ENCODE data around the gene NOL6. TPM values are rescaled to one million over a fixed set of nuclear protein-coding genes. Genes with fewer than 3 reads are reported as not detected.

The NOL6 gene
- total and polyA plus RNA-seq, 9 of the 15 experiments (the other 6 are each of a cell fraction or from before 2014, with no cell fraction given) = 7.7 to 58.9 (median 27.0) TPM

DNA sequence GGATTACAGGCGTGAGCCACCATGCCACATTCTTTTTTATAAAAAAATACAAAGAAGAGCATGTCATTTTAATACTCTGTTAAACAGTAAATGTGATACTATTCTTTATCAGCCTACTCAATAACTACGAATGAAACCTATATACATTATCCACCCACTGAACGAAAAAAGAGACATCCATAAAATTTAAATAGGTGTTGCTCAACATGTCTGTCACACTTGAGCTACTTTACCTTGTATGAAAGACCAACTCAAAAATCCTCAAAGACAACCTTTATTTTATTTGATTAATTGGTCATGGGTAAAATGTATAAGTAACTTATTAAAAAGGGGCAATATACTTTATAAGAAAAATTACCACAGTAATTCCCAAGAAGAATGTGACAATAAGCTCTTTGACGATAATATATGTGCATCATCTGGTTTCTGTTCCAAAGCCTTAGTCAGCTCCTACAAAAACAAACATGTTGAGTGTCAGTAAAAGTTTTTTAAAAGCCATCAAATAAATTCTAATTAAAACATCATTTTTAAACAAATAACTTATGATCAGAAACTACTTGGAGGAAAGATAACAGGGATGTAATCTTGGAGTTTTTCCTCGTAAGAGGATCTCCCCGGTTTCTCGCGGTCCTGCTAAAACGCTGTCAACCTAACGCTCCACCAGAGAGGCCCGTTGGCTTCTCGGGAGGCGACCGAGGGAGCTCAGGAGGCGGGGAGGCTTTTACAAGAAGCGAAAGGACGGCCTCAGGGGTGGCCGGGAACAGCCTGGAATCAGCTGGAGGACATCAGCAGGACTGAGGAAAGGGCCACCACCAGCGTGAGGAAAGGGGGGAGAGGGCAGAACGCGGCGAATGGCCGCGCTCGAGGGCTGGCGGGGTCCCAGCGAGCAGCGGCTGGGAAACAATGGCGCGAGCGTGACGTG, 36.8 kb upstream of the NOL6 start (continued):
- TF ChIP-seq MBD1 (CRISPR knock-in tag; IDR thresholded peaks at IDR 0.05) = no peak
- no peak for TF ChIP-seq ZNF232 (CRISPR knock-in tag; IDR thresholded peaks at IDR 0.05)
- TF ChIP-seq RBM22 (IDR thresholded peaks at IDR 0.05; ENCODE audit: low read depth, low read length, poor library complexity, severe bottlenecking) = peak; percentile 52
- TF ChIP-seq ZBTB7A (IDR thresholded peaks at IDR 0.05; ENCODE audit: borderline replicate concordance, control insufficient read depth, low read depth, low read length) = peak; percentile 80; the same call in 1 of the 2 replicates
- no peak for TF ChIP-seq SRF (CRISPR knock-in tag; IDR thresholded peaks at IDR 0.05)
- no peak for TF ChIP-seq NCOA6 (IDR thresholded peaks at IDR 0.05)
- 0 out of 2 replicates have a peak, but pooled peaks have one; percentile 31 for TF ChIP-seq GABPB1 (CRISPR knock-in tag; IDR thresholded peaks at IDR 0.05)
- TF ChIP-seq ZNF140 (CRISPR knock-in tag; IDR thresholded peaks at IDR 0.05) = no peak
- no peak for TF ChIP-seq KLF6 (CRISPR knock-in tag; IDR thresholded peaks at IDR 0.05; ENCODE audit: borderline replicate concordance)
- TF ChIP-seq BRD9 (IDR thresholded peaks at IDR 0.05; ENCODE audit: low read depth, partially characterized antibody) = no peak
- TF ChIP-seq PCBP2 (IDR thresholded peaks at IDR 0.05; ENCODE audit: low read depth, low read length, poor library complexity, severe bottlenecking) = no peak
- peak; percentile 90 for TF ChIP-seq KDM5B (IDR thresholded peaks at IDR 0.05; ENCODE audit: insufficient replicate concordance, low read depth, low read length)
- 0 out of 2 replicates have a peak, but pooled peaks have one; percentile 38 for TF ChIP-seq TCF7 (IDR thresholded peaks at IDR 0.05; ENCODE audit: borderline replicate concordance)
- peak; percentile 88 for TF ChIP-seq POLR2A (conservative IDR thresholded peaks at IDR 0.05)
- peak; percentile 80; the same call in 1 of the 2 replicates for TF ChIP-seq POLR2H (tag; IDR thresholded peaks at IDR 0.05; ENCODE audit: low read depth)
- no peak for TF ChIP-seq TAL1 (IDR thresholded peaks at IDR 0.05)
- TF ChIP-seq, protein P1, sequence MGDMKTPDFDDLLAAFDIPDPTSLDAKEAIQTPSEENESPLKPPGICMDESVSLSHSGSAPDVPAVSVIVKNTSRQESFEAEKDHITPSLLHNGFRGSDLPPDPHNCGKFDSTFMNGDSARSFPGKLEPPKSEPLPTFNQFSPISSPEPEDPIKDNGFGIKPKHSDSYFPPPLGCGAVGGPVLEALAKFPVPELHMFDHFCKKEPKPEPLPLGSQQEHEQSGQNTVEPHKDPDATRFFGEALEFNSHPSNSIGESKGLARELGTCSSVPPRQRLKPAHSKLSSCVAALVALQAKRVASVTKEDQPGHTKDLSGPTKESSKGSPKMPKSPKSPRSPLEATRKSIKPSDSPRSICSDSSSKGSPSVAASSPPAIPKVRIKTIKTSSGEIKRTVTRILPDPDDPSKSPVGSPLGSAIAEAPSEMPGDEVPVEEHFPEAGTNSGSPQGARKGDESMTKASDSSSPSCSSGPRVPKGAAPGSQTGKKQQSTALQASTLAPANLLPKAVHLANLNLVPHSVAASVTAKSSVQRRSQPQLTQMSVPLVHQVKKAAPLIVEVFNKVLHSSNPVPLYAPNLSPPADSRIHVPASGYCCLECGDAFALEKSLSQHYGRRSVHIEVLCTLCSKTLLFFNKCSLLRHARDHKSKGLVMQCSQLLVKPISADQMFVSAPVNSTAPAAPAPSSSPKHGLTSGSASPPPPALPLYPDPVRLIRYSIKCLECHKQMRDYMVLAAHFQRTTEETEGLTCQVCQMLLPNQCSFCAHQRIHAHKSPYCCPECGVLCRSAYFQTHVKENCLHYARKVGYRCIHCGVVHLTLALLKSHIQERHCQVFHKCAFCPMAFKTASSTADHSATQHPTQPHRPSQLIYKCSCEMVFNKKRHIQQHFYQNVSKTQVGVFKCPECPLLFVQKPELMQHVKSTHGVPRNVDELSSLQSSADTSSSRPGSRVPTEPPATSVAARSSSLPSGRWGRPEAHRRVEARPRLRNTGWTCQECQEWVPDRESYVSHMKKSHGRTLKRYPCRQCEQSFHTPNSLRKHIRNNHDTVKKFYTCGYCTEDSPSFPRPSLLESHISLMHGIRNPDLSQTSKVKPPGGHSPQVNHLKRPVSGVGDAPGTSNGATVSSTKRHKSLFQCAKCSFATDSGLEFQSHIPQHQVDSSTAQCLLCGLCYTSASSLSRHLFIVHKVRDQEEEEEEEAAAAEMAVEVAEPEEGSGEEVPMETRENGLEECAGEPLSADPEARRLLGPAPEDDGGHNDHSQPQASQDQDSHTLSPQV (IDR thresholded peaks at IDR 0.05) = peak; percentile 72; the same call in 1 of the 2 replicates
- TF ChIP-seq, protein P2, sequence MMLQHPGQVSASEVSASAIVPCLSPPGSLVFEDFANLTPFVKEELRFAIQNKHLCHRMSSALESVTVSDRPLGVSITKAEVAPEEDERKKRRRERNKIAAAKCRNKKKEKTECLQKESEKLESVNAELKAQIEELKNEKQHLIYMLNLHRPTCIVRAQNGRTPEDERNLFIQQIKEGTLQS (IDR thresholded peaks at IDR 0.05) = no peak
- TF ChIP-seq, protein P2 (CRISPR knock-in tag; conservative IDR thresholded peaks at IDR 0.05) = no peak
- peak; percentile 19 to 55; a peak in 1 of 4 replicates for TF ChIP-seq FOXK2 (conservative IDR thresholded peaks at IDR 0.05 in 1 of 2, IDR thresholded peaks at IDR 0.05 in 1 of 2; ENCODE audit: low read depth in 2 of 2)
